GM19099 (cell line): Measurements from ENCODE around the gene SNAPIN.

ENCODE experiments used
- POLR2A ChIP-seq: IDR thresholded peaks from 3 replicates; pipeline ENCODE4 v1.6.1; 2011; ENCODE audit warnings: low read depth; ENCODE audit not compliant: insufficient read length; ENCODE audit errors: extremely low read depth

SNAPIN gene, protein sequence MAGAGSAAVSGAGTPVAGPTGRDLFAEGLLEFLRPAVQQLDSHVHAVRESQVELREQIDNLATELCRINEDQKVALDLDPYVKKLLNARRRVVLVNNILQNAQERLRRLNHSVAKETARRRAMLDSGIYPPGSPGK

DNA sequence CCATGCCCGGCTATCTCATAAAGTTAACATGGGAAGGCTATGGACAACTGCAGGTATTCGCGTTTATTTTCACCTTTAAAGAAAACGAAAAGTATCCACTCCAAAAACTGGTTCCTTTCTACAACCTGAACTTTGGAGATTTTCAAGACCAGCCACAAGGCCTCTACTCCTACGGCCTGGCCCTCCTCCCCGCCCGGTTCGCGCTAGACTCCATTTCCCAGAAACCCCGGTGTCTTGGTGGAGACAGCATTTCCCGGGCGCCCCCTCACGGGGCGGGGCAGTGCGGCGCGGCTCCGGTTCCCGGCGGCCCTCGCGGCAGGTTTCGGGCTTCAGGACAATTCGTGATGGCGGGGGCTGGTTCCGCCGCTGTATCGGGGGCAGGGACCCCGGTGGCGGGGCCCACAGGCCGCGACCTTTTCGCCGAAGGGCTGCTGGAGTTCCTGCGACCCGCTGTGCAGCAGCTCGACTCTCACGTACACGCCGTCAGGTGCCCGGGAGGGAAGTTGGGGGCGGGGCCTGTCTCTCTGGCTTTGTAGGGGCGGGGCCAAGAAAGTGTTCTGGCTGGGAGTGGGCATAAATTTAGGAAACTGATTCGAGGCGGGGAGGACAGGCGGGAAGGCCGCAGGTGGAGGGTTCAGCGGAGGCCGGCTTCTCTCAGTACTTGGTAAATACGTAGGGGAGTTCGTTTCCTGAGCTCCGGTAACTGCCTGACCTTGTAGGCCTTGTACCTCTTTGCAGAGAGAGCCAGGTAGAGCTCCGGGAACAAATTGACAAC is at the start of gene SNAPIN:
TSS of gene SNAPIN (plus strand) at position 304 of the 775 bp plus-strand sequence. CDS start at position 345, 41 bp downstream.
- TF ChIP-seq POLR2A: peak; percentile 90

DNA sequence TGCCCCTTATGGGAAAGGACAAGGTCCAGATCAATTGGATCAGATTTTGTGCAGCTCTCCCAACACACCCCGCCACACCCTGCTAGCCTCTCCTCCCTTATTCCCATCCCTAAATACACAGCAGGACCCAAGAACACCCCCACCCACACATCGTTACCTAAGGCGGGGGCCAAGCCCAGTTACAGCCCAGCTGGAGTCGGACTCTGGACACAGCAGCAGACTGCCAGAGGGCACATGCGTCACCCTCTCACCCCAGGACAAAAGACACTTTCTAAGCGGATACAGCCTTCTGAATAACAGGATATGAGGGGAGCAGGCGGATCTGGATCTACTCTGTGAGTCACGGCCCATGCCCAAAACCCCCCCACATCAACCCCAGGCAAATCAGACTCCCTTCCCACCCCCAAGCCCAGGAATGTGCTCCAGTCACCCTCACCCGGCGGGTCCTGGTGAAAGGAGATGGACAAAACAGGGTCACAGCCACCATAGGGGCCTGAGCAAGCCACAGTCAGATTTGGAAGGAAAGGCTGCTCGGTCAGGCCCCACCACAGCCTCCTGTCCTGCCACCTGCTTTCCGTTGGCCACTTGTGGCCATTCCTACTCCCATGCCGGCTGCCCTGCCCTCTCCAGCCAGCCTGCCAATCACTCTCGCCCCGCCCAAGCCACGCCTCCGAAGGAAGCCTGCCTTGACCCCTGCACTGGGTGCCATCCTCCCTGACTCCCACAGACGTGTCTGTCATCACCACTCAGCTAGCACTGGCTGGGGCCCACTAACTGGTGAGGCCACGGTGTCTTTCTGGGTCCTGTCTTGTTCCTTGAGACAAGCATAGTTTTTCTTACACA is 49.5 kb upstream of the SNAPIN start:
- no peak for TF ChIP-seq POLR2A

DNA sequence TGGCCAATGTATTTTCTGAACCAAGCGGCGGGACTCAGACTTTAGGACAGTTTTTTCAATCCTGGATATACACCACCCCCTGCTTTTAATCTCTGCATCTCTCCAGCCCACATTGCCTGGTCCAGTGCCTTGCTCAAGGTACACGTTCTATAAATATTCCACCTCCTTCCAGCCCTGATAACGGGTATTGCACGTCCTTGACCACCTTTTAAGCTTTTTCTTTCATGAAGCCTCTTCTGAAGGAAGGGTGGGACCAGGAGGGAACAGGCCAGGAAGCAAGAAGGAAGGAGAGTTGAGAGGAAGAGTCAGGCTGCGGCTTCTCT is 49.0 kb upstream of the SNAPIN start:
- no peak for TF ChIP-seq POLR2A

DNA sequence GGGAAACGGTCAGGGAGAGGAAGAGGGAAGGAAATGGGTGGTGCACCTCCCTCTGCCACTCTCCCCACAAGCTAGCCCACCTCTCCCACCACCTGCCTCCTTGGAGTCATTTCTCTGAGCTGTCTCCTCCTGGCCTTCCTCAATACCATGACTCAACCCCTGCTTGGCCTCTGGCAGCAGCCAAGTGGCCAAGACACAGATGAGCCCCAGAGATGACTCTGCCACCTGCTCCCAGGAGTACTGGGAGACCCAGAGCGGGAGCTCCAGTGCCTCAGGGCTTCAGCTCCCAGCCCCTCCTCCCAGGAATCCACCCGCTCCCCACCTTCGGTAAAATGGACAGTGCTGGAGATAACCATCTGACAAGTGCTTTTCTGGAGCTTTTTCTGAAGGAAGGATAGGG is 48.2 kb upstream of the SNAPIN start:
- TF ChIP-seq POLR2A: no peak

DNA sequence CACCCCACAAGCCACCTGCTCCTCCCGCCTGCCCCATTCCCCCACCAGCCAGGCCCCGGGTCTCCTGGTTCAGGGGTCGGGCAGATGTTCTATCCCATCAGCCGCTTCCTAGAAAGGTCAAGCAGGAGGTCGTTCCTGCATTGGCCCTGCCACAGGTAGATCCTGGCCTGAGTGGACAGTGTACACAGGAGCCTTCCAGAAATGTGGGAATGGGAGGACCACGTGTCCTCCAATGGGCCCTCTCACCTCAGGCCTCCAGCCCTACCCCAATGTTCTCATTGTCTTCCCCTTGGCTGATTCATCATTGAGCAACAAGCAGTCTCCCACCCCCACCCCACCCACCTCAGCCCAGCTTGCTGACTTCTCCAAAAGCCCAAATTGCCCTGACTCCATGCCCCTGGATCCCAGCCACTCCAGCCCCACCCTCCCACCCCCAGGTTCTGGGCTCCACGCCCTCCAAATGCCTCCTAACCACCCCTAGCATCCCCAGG is 47.6 kb upstream of the SNAPIN start:
- TF ChIP-seq POLR2A: no peak

DNA sequence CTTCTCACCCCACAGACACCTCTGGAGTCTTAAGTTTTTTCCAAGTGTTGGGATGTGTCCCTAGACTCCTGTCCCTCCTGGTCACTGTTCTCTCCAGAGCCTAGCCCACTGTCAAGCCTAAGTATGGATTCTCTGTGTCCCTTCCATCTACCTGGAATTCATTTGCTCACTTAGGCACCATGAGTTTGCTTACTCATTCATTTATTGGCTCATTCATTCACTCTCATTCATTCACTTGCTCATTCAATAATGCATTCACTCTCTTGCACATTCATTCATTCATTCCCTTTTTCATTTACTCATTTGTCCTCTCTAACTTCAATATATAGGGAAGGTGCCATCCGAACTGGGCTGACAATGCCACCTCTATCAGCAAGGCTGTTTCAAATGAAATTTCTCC is 47.1 kb upstream of the SNAPIN start:
- TF ChIP-seq POLR2A: no peak

DNA sequence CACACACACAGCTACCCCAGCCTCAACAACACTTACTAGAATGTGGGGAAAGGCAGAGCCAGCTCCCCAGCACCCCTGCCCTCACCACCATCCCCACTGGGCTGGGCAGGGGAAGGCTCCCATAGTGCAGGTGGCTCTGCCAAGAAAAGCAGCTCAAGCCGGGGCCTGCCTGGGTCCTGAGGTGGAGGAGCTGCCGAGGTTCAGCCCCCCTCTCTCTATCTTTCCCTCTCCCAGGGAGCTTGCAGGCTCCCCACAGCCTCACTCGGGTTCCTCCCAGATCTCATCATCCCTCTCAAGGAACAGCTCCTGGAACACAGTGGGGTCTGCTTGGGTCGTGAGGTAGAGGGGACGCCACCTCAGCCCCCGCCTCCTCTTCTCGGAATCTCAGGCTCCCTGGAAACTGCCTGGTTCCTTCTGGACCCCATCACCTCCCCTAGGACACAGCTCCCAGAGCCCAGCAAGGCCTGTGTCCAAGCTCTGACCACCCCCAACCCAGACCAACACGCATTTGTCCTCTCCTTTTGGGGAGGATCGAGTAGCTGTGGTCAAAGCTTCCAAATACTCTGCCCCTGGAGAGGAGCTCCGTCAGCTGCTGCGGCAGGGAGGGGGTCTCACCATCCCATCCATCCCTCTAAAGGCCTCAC is 46.3 kb upstream of the SNAPIN start:
- TF ChIP-seq POLR2A: no peak

DNA sequence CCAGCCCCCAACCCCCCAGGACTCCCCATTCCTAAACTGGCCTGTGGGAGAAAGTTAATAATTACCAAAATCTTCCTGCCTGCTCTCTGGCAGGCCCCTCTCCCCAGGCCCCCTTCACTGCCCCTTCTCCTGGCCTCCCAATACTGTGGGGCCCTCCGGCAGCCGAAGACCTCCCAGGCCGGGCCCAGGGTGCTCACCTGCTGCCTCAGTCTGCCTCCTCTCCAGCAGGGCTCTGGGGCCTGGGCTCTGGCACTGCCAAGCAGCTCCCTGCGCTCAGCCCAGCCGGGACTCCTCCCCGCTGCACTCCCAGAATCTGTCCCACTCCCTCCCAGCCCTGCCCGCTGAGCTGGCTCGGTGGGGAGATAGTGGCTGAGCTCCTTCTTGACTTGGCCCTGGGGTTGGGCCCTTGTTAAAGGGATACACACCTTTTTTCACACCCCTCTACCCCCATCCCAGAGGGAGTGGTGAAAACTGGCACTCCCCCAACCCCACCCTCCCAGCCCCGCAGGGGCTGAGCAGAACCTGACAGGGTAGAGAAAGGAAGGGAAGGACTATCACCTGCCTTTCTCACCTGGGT is 45.7 kb upstream of the SNAPIN start, which contains the start of gene S100A16:
TSS of gene S100A16 (minus strand) at position 383 of the 577 bp plus-strand sequence. CDS start 4,986 bp downstream, outside the sequence.
- TF ChIP-seq POLR2A: no peak

DNA sequence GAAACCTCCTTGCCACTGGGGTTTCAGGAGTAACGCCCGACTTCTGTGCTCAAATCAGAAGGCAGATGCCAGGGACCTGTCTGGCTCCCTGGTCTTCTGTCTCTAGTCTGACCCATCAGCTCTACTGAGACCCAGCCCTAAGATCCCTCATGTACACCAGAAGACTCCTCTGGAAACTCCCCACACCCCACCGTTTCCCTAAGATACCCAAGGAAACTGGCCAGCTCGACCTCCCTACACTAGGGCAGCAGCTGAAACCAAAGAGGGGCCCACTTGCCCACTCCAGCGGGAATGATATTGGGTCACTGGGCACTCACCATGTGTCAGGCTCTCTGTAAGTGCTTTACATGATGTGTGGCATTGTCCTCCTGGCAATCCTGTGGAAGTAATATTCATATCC is 45.1 kb upstream of the SNAPIN start:
- no peak for TF ChIP-seq POLR2A

DNA sequence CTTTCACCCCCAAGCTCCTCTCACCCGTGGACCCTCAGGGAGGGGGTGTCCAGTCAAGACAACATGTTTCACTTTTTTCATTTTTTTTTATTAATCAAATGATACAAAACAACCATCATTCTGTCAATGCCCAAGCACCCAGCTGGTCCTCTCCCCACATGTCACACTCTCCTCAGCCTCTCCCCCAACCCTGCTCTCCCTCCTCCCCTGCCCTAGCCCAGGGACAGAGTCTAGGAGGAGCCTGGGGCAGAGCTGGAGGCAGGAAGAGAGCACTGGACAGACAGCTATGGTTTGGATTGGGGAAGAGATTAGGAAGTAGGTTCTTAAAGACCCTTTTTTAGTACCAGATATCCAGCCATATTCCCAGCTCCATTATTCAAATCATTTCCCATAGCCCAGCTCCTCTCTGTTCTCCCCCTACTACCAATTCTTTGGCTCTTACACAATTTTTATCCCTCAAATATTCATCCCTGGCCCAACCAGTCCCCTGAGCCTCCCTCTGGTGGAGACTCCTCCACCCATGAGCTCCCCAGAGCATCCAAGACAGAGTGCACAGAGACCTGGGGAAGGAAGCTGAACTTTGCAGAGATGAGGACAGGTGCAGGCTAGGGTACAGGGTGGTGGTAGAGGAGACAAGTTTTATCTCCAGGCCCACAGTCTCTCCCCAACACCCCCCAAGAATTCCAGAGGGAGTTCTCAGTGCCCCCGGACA is 44.2 kb upstream of the SNAPIN start:
- TF ChIP-seq POLR2A: no peak

DNA sequence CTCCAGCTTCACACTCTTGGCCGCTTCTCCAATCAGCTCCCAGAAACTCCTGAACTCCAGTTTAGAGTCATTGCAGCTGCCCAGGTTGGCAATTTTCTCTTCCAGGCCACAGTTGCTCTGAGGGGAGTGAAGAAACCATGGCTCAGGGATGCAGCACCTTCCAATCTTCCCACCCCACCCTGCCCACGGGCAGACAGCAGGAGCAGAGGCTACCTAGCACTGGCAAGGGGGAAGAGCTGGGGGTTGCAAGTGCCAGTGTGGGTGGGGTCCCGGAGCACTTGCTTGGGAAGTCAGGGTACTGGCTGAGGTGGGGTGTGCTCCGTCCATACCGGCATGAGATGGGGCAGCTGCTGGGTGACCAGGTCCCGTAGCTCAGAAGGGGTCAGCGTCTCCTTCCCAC is 43.6 kb upstream of the SNAPIN start:
- no peak for TF ChIP-seq POLR2A

DNA sequence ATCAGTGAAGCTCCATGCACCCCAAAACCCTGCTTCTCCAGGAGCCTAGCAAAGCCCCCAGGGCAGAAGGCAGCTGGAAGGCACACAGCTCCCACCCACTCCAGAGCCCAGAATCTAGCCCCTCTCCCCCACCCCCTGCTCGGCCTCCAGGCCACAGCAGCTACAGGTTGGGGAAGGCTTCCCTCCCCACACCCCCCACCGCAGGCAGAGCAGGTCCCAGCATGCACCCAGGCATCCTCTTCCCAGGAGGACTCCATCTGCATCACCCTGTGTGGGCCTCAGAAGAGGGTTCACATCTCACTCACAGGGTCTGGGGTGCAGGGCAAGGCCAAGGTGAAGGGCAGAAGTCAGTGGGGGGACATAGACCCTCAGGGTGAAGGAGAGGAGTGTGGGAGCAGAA is 43.1 kb upstream of the SNAPIN start:
- TF ChIP-seq POLR2A: no peak

DNA sequence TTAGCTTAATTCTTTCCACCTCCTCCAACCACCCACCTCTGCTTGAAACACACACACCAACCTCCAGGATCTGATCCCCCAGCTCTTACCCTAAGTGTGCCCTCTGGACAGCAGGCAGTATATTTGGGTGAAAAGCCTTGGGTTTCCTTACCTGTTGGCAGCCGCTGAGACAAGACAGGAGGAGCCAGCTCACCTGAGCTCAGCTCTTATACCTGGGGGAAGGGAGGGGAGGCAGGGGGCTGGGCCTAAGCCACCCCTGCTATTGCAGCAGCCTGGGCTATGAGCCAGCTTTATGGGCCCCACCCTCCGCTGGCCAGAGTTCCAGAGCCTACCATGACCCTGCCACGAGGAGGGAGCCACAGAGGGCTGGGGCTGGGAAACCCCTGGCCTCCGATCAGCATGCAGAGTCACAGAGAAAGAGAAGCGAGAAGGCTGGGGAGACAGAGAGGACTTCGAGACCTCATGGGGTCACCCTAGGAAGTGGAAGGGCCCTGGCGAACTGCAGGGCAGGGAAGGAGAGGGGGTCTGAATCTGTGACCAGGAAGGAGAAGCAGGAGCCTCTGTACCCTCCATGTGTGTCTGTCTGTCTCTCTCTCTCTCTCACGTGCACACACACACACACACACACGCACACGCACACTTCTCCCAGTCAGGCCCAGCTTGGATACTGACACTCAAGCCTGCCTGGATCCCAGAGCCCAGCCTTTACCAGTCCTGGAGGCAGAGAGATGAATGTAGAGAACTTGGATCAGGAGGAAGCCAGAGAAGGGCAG is 42.2 kb upstream of the SNAPIN start, which contains the start of gene S100A14:
TSS of gene S100A14 (minus strand) at position 182 of the 773 bp plus-strand sequence. CDS start 467 bp downstream, outside the sequence.
- TF ChIP-seq POLR2A: no peak
